HUES48 (cell line): Measurements from ENCODE around the gene AQP12B.

ENCODE experiments used
- H3K27ac ChIP-seq: one replicate; pipeline ENCODE4 v1.7.0; 2013; ENCODE audit warnings: low read depth, low read length, inconsistent platforms
- H3K27me3 ChIP-seq: 2 replicates; pipeline ENCODE4 v1.6.1; 2013; ENCODE audit warnings: mild to moderate bottlenecking, low read length; ENCODE audit not compliant: control insufficient read depth, insufficient read depth
- H3K36me3 ChIP-seq: 2 replicates; pipeline ENCODE4 v1.6.1; 2013; ENCODE audit warnings: low read length; ENCODE audit not compliant: control insufficient read depth, insufficient read depth
- H3K4me1 ChIP-seq: 2 replicates; pipeline ENCODE4 v1.6.1; 2013; ENCODE audit warnings: mild to moderate bottlenecking, low read length; ENCODE audit not compliant: control insufficient read depth, insufficient read depth
- H3K4me3 ChIP-seq: 2 replicates; pipeline ENCODE4 v1.5.1; 2013; ENCODE audit warnings: mild to moderate bottlenecking, low read depth, low read length
- H3K9ac ChIP-seq: 2 replicates; pipeline ENCODE4 v1.6.1; 2013; ENCODE audit warnings: mild to moderate bottlenecking, low read depth, low read length, moderate library complexity
- H3K9me3 ChIP-seq: 2 replicates; pipeline ENCODE4 v1.6.1; 2013; ENCODE audit warnings: low read length; ENCODE audit not compliant: control insufficient read depth, insufficient read depth

The AQP12B gene

DNA sequence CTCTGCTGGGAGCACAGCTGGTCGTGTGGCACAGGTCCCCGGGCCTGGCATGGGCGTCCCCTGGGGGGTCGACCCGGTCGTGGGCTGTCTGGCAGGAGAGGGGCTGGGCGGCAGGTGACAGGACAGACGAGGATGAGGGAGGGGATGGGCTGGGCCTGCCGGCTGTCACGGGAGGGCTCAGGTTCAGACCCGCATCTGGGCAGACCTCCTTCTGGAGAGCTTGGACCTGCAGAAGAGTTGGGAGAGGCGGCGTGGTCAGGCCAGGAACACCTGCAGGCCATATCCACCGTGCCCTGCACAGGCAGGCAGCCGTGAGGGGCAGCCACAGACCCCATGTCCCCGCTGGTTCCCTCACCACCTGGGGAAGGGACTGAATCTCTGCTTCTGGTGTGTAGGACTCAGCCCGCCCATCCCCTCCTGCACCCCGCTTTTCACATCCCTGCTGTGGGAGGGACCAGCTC, 34.5 kb upstream of the AQP12B start:
- H3K27me3 ChIP-seq, result no peaks in the 10 kb centered on the region
- no peak overlapping the region for H3K9ac ChIP-seq
- H3K4me3 ChIP-seq, result no peak overlapping the region
- no peak overlapping the region for H3K27ac ChIP-seq
- no peaks in the 10 kb centered on the region for H3K4me1 ChIP-seq
- no peaks in the 10 kb centered on the region for H3K9me3 ChIP-seq
- peaks cover 56% of the 10 kb centered on the region for H3K36me3 ChIP-seq

DNA sequence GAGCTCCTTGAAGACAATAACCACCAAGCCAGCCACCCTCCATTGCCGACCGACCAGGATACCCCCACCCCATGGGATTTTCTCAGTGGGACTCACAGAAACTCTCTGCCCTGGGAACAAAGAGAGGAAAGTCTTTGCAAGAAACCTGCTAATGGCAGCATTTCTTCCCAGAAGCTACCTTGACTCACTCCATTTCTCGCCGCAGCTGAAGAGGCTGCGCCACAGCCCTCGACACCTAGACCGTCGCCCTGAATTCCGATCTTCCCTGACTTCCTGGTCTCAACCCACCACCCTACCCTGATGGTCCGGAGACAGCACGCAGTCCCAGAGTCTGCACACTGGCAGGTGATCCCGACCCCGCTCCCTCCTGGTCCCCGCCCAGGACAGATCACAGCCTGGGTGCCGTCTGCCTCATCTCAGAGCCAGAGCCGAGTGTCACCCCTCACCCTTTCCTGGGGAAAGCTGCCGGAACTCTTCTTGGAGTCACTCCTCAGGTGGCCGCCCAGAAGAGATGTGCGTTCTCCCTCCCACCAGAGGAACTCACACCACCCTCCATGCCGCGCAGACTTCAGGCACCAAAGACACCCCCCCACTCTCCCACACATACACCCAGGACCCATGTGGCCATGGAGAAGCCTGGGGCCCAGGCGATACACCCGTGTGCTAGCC, 33.6 kb upstream of the AQP12B start:
- H3K27ac ChIP-seq, result no peak overlapping the region
- H3K27me3 ChIP-seq, result no peaks in the 10 kb centered on the region
- H3K9me3 ChIP-seq, result no peaks in the 10 kb centered on the region
- H3K4me3 ChIP-seq, result no peak overlapping the region
- no peaks in the 10 kb centered on the region for H3K4me1 ChIP-seq
- peaks cover 47% of the 10 kb centered on the region for H3K36me3 ChIP-seq
- H3K9ac ChIP-seq, result no peak overlapping the region

- Histone ChIP-seq H3K9ac (no peak overlapping the region), H3K9me3 (no peaks in the 10 kb centered on the region), H3K27me3 (no peaks in the 10 kb centered on the region), H3K4me1 (no peaks in the 10 kb centered on the region), H3K27ac (no peak overlapping the region), H3K4me3 (no peak overlapping the region), H3K36me3 (peaks cover 39% of the 10 kb centered on the region)
Observed at GRCh38 chr2:240714747-240715725, 32.4 kb upstream of the AQP12B start.

DNA sequence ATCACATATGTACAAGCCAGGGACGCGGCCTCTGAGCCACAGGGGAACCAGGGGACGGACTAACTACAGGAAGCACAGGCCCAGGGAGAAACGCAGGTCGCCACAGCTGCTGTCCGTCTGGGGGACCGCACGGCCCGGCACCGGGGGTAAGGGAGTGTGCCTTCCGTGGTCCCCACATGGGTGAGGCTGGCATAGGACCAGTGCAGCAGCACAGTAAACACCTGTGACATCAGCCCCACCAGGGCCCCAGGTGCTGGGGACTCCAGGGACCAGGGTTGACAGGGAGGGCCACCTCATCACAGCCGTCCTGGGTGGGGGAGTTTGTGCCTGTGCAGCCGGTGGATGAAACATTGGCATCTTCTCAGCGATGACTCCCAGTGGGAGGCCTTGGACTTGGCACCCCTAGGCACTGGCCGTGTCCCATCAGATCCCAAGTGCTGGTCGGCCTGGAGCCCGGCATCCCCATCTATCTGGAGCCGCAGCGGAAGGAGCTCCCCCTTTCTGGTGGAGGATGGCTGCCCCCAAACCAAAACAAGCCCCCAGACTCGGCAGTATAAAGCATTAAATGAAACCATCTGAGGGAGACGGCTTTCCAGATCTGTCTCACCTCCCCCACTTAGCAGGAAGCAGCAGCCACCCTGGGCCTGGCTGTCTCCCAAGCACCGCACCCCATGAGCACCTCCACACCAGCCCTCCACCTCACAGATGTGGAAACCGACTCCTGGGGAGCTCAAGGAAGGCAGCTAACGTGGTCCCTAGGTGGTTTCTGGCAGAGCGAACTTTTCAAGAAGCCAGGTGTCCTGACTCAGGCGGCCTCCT, 31.5 kb upstream of the AQP12B start:
- no peaks in the 10 kb centered on the region for H3K27me3 ChIP-seq
- H3K27ac ChIP-seq, result no peak overlapping the region
- H3K4me3 ChIP-seq, result no peak overlapping the region
- no peaks in the 10 kb centered on the region for H3K9me3 ChIP-seq
- H3K4me1 ChIP-seq, result no peaks in the 10 kb centered on the region
- H3K9ac ChIP-seq, result no peak overlapping the region
- H3K36me3 ChIP-seq, result peaks cover 30% of the 10 kb centered on the region

- H3K9me3 ChIP-seq, result no peaks in the 10 kb centered on the region
- no peaks in the 10 kb centered on the region for H3K4me1 ChIP-seq
- H3K9ac ChIP-seq, result no peak overlapping the region
- H3K27ac ChIP-seq, result no peak overlapping the region
- H3K4me3 ChIP-seq, result no peak overlapping the region
- peaks cover 21% of the 10 kb centered on the region for H3K36me3 ChIP-seq
- no peaks in the 10 kb centered on the region for H3K27me3 ChIP-seq
Observed at GRCh38 chr2:240713071-240713927, 30.6 kb upstream of the AQP12B start.

DNA sequence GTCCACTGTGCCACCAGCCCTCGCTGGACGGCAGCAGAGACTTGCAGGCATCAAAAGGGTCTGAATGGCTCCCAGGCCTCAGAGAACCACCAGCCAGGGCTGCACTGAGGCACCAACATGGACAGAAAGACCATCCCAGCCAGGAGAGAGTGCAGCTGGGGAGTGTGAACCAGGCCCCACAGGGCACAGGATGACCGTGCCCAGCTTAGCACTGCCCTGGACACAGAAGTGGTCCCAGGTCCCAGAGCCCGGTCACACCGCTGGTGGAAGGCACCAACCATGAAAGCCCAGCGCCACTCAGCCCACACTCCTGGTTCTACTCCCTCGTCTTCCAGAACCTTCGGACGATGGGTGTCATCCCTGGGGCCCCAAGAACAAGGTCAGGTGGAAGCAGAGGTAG, 29.4 kb upstream of the AQP12B start:
- no peaks in the 10 kb centered on the region for H3K9me3 ChIP-seq
- no peak overlapping the region for H3K9ac ChIP-seq
- no peak overlapping the region for H3K27ac ChIP-seq
- H3K36me3 ChIP-seq, result peaks cover 10% of the 10 kb centered on the region
- H3K4me1 ChIP-seq, result no peaks in the 10 kb centered on the region
- H3K27me3 ChIP-seq, result no peaks in the 10 kb centered on the region
- H3K4me3 ChIP-seq, result no peak overlapping the region

DNA sequence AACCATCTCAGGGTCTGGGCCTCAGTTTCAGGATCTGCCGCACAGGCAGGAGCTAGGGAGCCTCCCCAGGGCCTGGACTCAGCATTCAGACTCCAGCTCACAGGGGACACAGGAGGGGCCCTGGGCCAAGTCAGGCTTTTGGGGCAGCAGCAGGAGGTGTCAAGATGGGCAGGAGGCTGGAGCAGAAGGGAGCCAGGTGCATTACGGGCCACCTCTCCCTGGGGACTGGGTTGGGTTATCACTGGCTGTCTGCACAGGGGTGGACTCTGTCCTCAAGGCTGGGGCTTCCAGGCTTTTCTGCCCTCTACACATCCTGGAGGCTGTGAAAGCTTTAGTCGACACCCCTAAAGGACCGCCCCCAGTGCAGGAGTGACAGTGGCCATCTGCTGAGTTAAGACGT, 29.0 kb upstream of the AQP12B start:
- Histone ChIP-seq H3K27ac (no peak overlapping the region), H3K4me1 (no peaks in the 10 kb centered on the region), H3K9ac (no peak overlapping the region), H3K36me3 (peaks cover 6% of the 10 kb centered on the region; the same call in 1 of the 2 replicates), H3K27me3 (no peaks in the 10 kb centered on the region), H3K9me3 (no peaks in the 10 kb centered on the region), H3K4me3 (no peak overlapping the region)

DNA sequence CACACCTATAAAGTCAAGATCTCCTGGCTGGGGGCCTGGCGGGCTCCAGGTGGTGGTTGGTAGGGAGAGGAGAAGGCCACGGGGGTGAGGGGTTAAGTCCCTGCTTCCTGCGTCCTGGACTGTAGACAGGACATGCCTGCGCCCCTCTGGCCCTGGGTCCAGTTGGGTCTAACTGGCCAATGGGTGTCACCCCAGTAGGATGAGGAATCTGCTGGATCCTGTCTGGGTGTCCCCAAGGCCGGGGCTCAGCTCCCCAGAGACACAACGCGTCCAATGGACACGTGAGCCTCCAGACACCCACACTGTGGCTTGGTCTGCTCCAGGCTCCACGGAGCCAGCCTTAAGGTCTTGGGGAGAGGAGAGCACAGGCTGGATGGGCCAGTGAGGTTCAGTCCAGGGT, 28.6 kb upstream of the AQP12B start:
- Histone ChIP-seq H3K36me3 (peaks cover 2% of the 10 kb centered on the region; the same call in 1 of the 2 replicates), H3K27ac (no peak overlapping the region), H3K9me3 (no peaks in the 10 kb centered on the region), H3K4me1 (no peaks in the 10 kb centered on the region), H3K9ac (no peak overlapping the region), H3K4me3 (no peak overlapping the region), H3K27me3 (no peaks in the 10 kb centered on the region)

DNA sequence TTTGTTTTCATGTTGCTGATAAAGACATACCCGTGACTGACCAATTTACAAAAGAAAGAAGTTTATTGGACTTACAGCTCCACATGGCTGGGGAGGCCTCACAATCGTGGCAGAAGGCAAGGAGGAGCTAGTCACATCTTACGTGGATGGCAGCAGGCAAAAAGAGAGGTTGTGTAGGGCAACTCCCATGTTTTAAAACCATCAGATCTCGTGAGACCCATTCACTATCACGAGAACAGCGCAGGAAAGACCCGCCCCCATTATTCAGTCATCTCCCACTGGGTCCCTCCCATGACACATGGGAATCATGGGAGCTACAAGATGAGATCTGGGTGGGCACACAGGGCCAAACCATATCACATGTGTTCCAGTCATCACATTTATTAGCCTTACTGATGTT, 25.8 kb upstream of the AQP12B start:
- no peak overlapping the region for H3K27ac ChIP-seq
- H3K4me1 ChIP-seq, result no peaks in the 10 kb centered on the region
- no peaks in the 10 kb centered on the region for H3K27me3 ChIP-seq
- H3K9ac ChIP-seq, result no peak overlapping the region
- H3K9me3 ChIP-seq, result no peaks in the 10 kb centered on the region
- no peak overlapping the region for H3K4me3 ChIP-seq
- no peaks in the 10 kb centered on the region for H3K36me3 ChIP-seq

DNA sequence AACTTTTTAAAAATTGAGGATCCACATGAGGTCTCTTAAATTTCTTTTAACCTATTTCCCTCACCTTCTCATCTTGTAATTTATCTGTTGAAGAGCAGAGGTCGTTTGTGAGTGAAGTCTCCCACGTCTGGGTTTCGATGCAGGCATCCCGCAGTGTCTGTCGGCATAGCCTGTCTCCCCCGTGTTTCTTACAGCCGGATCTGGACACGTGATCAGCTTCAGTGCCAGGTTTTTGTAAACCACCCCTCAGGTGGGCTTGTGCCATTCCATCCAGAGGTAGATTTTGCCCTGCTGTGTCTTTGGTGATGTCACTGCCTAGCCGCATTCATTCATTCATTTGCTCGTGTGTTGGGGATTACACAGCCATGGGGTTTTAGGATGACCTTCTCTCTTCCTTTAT, 25.1 kb upstream of the AQP12B start:
- Histone ChIP-seq H3K9me3 (no peaks in the 10 kb centered on the region), H3K9ac (no peak overlapping the region), H3K4me1 (no peaks in the 10 kb centered on the region), H3K36me3 (no peaks in the 10 kb centered on the region), H3K27me3 (no peaks in the 10 kb centered on the region), H3K27ac (no peak overlapping the region), H3K4me3 (no peak overlapping the region)
